IMR-90 (cell line): ENCODE data around the gene ZNF600. TPM values are rescaled to one million over a fixed set of nuclear protein-coding genes. Genes with fewer than 3 reads are reported as not detected.

ENCODE experiments used
- ATAC-seq: fragments of 200-7000 bp; cut with Tn5 transposase; 2 replicates; pipeline ENCODE4 v1.9.1; 2020; ENCODE audit warnings: low read depth, mild to moderate bottlenecking, moderate library complexity
- BruUV-seq: library from RNA; stranded (reverse); fragments of 400-500 nt; replicated peaks from 2 replicates; lab custom pipeline; 2021; lab: Mats Ljungman, UMichigan
- CTCF ChIA-PET: fragments of 300-600 bp; formaldehyde crosslinking; extraction: SDS; loops from one replicate; lab custom pipeline; 2021; ENCODE audit warnings: antibody characterized with exemption; lab: Yijun Ruan, JAX
- POLR2A ChIA-PET: fragments of 300-600 bp; sonication (Branson Sonifier 250); formaldehyde crosslinking; loops from one replicate; lab custom pipeline; 2022; ENCODE audit warnings: antibody characterized with exemption; ENCODE audit not compliant: unreplicated experiment; lab: Charles Lee
- DNase-seq: peaks from one replicate; pipeline ENCODE4 v3.0.0; 2013
- H2AFZ ChIP-seq: replicated peaks from 2 replicates; pipeline ENCODE3; 2013; ENCODE audit warnings: low read length, mild to moderate bottlenecking; ENCODE audit not compliant: poor library complexity
- H2AK5ac ChIP-seq: 2 replicates; pipeline ENCODE4 v1.6.1; 2013; ENCODE audit warnings: low read depth, low read length, inconsistent platforms
- H2AK9ac ChIP-seq: replicated peaks from 2 replicates; pipeline ENCODE3; 2013; ENCODE audit warnings: mild to moderate bottlenecking, low read depth, low read length, moderate library complexity; ENCODE audit not compliant: poor library complexity
- H2BK120ac ChIP-seq: 2 replicates; pipeline ENCODE4 v1.6.1; 2013; ENCODE audit warnings: low read depth, low read length, inconsistent platforms
- H2BK15ac ChIP-seq: 3 replicates; pipeline ENCODE4 v1.6.1; 2013; ENCODE audit warnings: low read depth, low read length, inconsistent platforms
- H2BK20ac ChIP-seq: 2 replicates; pipeline ENCODE4 v1.6.1; 2013; ENCODE audit warnings: low read depth, mild to moderate bottlenecking, inconsistent platforms, low read length, moderate library complexity
- H2BK5ac ChIP-seq: 2 replicates; pipeline ENCODE4 v1.6.1; 2013; ENCODE audit warnings: mild to moderate bottlenecking, low read depth, low read length, inconsistent platforms; ENCODE audit not compliant: poor library complexity, severe bottlenecking
- H3K14ac ChIP-seq: replicated peaks from 2 replicates; pipeline ENCODE4 v1.6.1; 2013; ENCODE audit warnings: low read depth, low read length, inconsistent platforms
- H3K18ac ChIP-seq: 2 replicates; pipeline ENCODE4 v1.6.1; 2013; ENCODE audit warnings: low read depth, low read length, control low read depth
- H3K23ac ChIP-seq: 2 replicates; pipeline ENCODE4 v1.6.1; 2013; ENCODE audit warnings: low read depth, low read length, inconsistent platforms
- H3K27ac ChIP-seq: 2 replicates; pipeline ENCODE4 v1.5.1; 2013; ENCODE audit warnings: mild to moderate bottlenecking, control low read depth, low read length; ENCODE audit not compliant: insufficient read depth
- H3K27me3 ChIP-seq: 2 replicates; pipeline ENCODE4 v1.6.1; 2013; ENCODE audit warnings: low read length; ENCODE audit not compliant: control insufficient read depth, insufficient read depth
- H3K36me3 ChIP-seq: 2 replicates; pipeline ENCODE4 v1.6.1; 2013; ENCODE audit warnings: low read length, mixed read lengths; ENCODE audit not compliant: control insufficient read depth, insufficient read depth
- H3K4ac ChIP-seq: 2 replicates; pipeline ENCODE4 v1.6.1; 2013; ENCODE audit warnings: low read depth, low read length, inconsistent platforms
- H3K4me1 ChIP-seq: 2 replicates; pipeline ENCODE4 v1.6.1; 2013; ENCODE audit warnings: low read length, mixed read lengths; ENCODE audit not compliant: control insufficient read depth, insufficient read depth
- H3K4me2 ChIP-seq: 2 replicates; pipeline ENCODE4 v1.6.1; 2013; ENCODE audit warnings: low read depth, mild to moderate bottlenecking, control low read depth, low read length, moderate library complexity
- H3K4me3 ChIP-seq: 2 replicates; pipeline ENCODE4 v1.5.1; 2013; ENCODE audit warnings: low read depth, mild to moderate bottlenecking, control low read depth, low read length, moderate library complexity; ENCODE audit not compliant: insufficient read depth
- H3K56ac ChIP-seq: 2 replicates; pipeline ENCODE4 v1.6.1; 2013; ENCODE audit warnings: low read length, inconsistent platforms; ENCODE audit not compliant: insufficient read depth; ENCODE audit errors: extremely low read depth
- H3K79me1 ChIP-seq, 2 experiments: 2 replicates each; pipeline ENCODE4 v1.6.1; 2013; ENCODE audit warnings: low read length in 2 of 2, inconsistent platforms in 1 of 2, low read depth in 1 of 2
- H3K9ac ChIP-seq: 2 replicates; pipeline ENCODE4 v1.6.1; 2013; ENCODE audit warnings: low read depth, low read length, control low read depth
- H3K9me1 ChIP-seq: 2 replicates; pipeline ENCODE4 v1.6.1; 2013; ENCODE audit warnings: low read length, inconsistent platforms; ENCODE audit not compliant: insufficient read depth
- H3K9me3 ChIP-seq: 2 replicates; pipeline ENCODE4 v1.6.1; 2013; ENCODE audit warnings: low read length; ENCODE audit not compliant: control insufficient read depth, insufficient read depth
- H4K20me1 ChIP-seq: 2 replicates; pipeline ENCODE4 v1.6.1; 2013; ENCODE audit warnings: low read length, inconsistent platforms; ENCODE audit not compliant: insufficient read depth
- H4K5ac ChIP-seq: 2 replicates; pipeline ENCODE4 v1.6.1; 2013; ENCODE audit warnings: mild to moderate bottlenecking, low read depth, low read length, control low read depth
- H4K8ac ChIP-seq, 2 experiments: 2 replicates each; pipeline ENCODE4 v1.6.1; 2013; ENCODE audit warnings: low read depth in 2 of 2, low read length in 2 of 2, control low read depth in 1 of 2, inconsistent platforms in 1 of 2
- H4K91ac ChIP-seq: 2 replicates; pipeline ENCODE4 v1.6.1; 2013; ENCODE audit warnings: low read depth, low read length, inconsistent platforms; ENCODE audit not compliant: insufficient read depth
- BHLHE40 ChIP-seq: fragments of 150-350 bp; IDR thresholded peaks from 2 replicates; pipeline ENCODE4 v1.6.1; 2016; ENCODE audit warnings: mild to moderate bottlenecking, low read depth, low read length
- CEBPB ChIP-seq: IDR thresholded peaks from 2 replicates; pipeline ENCODE4 v1.6.1; 2012; ENCODE audit warnings: low read depth, low read length, improper control_type of control experiment
- CHD1 ChIP-seq: IDR thresholded peaks from 2 replicates; pipeline ENCODE4 v1.6.1; 2012; ENCODE audit warnings: low read depth, low read length, improper control_type of control experiment
- FOS ChIP-seq: fragments of 150-350 bp; IDR thresholded peaks from 2 replicates; pipeline ENCODE4 v1.6.1; 2016; ENCODE audit warnings: low read depth, low read length
- MAFK ChIP-seq: IDR thresholded peaks from 2 replicates; pipeline ENCODE4 v1.6.1; 2012; ENCODE audit warnings: low read depth, low read length, improper control_type of control experiment
- MAZ ChIP-seq: IDR thresholded peaks from 2 replicates; pipeline ENCODE4 v1.6.1; 2012; ENCODE audit warnings: low read depth, mild to moderate bottlenecking, low read length, improper control_type of control experiment, moderate library complexity, borderline replicate concordance
- NFE2L2 ChIP-seq: fragments of 150-350 bp; IDR thresholded peaks from 2 replicates; pipeline ENCODE4 v1.6.1; 2016; ENCODE audit warnings: low read depth, mild to moderate bottlenecking, low read length
- POLR2A ChIP-seq: IDR thresholded peaks from 2 replicates; pipeline ENCODE4 v1.6.1; 2012; ENCODE audit warnings: mild to moderate bottlenecking, low read depth, low read length
- RAD21 ChIP-seq: IDR thresholded peaks from 2 replicates; pipeline ENCODE4 v1.6.1; 2012; ENCODE audit warnings: low read length, improper control_type of control experiment
- RCOR1 ChIP-seq: IDR thresholded peaks from 2 replicates; pipeline ENCODE4 v1.6.1; 2012; ENCODE audit warnings: mild to moderate bottlenecking, low read length, improper control_type of control experiment; ENCODE audit not compliant: insufficient replicate concordance
- RFX5 ChIP-seq: IDR thresholded peaks from 2 replicates; pipeline ENCODE4 v1.8.0; 2012; ENCODE audit warnings: low read depth, mild to moderate bottlenecking, low read length, moderate library complexity
- SMC3 ChIP-seq: fragments of 150-350 bp; IDR thresholded peaks from 2 replicates; pipeline ENCODE4 v1.6.1; 2016; ENCODE audit warnings: low read depth, mild to moderate bottlenecking, antibody characterized with exemption, low read length, moderate library complexity
- WGBS, 2 experiments: methylation state at CpG; one replicate each; pipeline versions ENCODE4 v1.1.5 to v1.1.7; 2013; ENCODE audit warnings: missing lambda C conversion rate in 2 of 2; ENCODE audit not compliant: insufficient read length in 1 of 2; ENCODE audit errors: extremely low coverage in 2 of 2; 5-methylcytosine and 5-hydroxymethylcytosine counted together
- dilution Hi-C: fragments of 300-500 bp; cut with HindIII; formaldehyde crosslinking; loops from one replicate; pipeline ENCODE4 v1.14.3; 2018; ENCODE audit warnings: low sequenced_read_pairs; ENCODE audit not compliant: unreplicated experiment
- in situ Hi-C: fragments of 300-500 bp; cut with MboI; formaldehyde crosslinking; loops from 3 replicates; pipeline ENCODE4 v1.14.3; 2019; ENCODE audit warnings: low sequenced_read_pairs, inconsistent platforms, mixed read lengths
- intact Hi-C: fragments of 100-400 bp; cut with micrococcal nuclease; formaldehyde crosslinking; loops from 2 replicates; pipeline ENCODE4 v1.10.0; 2022
- polyA plus RNA-seq, 3 experiments: library from polyadenylated mRNA; depleted of rRNA; stranded (reverse); fragments of >200 nt; gene quantifications; 2 replicates each; pipeline ENCODE4 v1.2.3, GENCODE V29; 2012; ENCODE audit warnings: low replicate concordance in 1 of 3
- total RNA-seq: library from RNA; depleted of rRNA; stranded (reverse); fragments of >200 nt; gene quantifications from 2 replicates; pipeline ENCODE4 v1.2.3, GENCODE V29; 2012
- TF ChIP-seq, protein P1 (sequence below): conservative IDR thresholded peaks from 2 replicates; pipeline ENCODE4 v1.5.1; 2012; ENCODE audit warnings: mild to moderate bottlenecking, low read depth, low read length, improper control_type of control experiment
- TF ChIP-seq, protein P2 (sequence below): fragments of 150-350 bp; IDR thresholded peaks from 2 replicates; pipeline ENCODE4 v1.6.1; 2017; ENCODE audit warnings: mild to moderate bottlenecking, antibody characterized with exemption, low read length, low read depth
- TF ChIP-seq, protein P3 (sequence below): fragments of 150-350 bp; IDR thresholded peaks from 2 replicates; pipeline ENCODE4 v1.6.1; 2016; ENCODE audit warnings: low read depth, mild to moderate bottlenecking, low read length, moderate library complexity, borderline replicate concordance

Gene ZNF600
- total and polyA plus RNA-seq, 2 of the 4 experiments (the other 2 are of a cell fraction) = 4.0 to 4.1 TPM

DNA sequence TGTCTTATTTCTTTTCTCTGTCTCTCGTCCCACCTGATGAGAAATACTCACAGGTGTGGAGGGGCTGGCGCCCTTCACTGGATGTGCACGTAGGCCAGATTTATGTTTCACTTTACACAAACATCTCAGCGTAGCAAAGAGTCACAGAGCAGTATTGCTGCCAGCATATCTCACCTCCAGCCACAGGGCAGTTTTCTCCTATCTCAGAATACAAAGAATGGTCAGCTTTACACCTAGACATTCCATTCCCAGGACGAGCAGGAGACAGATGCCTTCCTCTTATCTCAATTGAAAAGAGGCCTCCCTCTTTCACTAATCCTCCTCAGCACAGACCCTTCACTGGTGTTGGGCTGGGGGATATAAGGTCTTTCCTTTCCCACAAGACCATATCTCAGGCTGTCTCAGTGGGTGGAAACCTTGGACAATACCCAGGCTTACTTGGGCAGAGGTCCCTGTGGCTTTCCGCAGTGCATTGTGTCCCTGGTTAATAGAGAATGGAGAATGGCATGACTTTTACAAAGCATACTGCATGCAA lies 44.6 kb downstream of the ZNF600 start:
- no peaks in the 10 kb centered on the region for H3K79me1 ChIP-seq
- no peak overlapping the region for H4K8ac ChIP-seq
- DNase-seq = no peak
- H4K91ac ChIP-seq = no peak overlapping the region
- H3K9me3 ChIP-seq = no peaks in the 10 kb centered on the region; the same call in 1 of the 2 replicates
- dilution Hi-C loops (no loop called here), intact Hi-C loops (loop anchor here (10.0 kb wide), 1 partner anchor 207 kb away; no protein-coding TSS in a partner anchor), in situ Hi-C loops (no loop called here)
- TF ChIP-seq CHD1 = no peak
- no peak for TF ChIP-seq RAD21
- no peak for TF ChIP-seq POLR2A
- TF ChIP-seq NFE2L2 = no peak
- TF ChIP-seq, protein P1, sequence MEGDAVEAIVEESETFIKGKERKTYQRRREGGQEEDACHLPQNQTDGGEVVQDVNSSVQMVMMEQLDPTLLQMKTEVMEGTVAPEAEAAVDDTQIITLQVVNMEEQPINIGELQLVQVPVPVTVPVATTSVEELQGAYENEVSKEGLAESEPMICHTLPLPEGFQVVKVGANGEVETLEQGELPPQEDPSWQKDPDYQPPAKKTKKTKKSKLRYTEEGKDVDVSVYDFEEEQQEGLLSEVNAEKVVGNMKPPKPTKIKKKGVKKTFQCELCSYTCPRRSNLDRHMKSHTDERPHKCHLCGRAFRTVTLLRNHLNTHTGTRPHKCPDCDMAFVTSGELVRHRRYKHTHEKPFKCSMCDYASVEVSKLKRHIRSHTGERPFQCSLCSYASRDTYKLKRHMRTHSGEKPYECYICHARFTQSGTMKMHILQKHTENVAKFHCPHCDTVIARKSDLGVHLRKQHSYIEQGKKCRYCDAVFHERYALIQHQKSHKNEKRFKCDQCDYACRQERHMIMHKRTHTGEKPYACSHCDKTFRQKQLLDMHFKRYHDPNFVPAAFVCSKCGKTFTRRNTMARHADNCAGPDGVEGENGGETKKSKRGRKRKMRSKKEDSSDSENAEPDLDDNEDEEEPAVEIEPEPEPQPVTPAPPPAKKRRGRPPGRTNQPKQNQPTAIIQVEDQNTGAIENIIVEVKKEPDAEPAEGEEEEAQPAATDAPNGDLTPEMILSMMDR = no peak
- TF ChIP-seq RFX5 = no peak
- TF ChIP-seq RCOR1 = no peak
- no peak for TF ChIP-seq MAZ
- TF ChIP-seq CEBPB = no peak
- no peak for TF ChIP-seq MAFK
- TF ChIP-seq SMC3 = no peak
- TF ChIP-seq FOS = no peak
- TF ChIP-seq BHLHE40 = no peak
- TF ChIP-seq, protein P2, sequence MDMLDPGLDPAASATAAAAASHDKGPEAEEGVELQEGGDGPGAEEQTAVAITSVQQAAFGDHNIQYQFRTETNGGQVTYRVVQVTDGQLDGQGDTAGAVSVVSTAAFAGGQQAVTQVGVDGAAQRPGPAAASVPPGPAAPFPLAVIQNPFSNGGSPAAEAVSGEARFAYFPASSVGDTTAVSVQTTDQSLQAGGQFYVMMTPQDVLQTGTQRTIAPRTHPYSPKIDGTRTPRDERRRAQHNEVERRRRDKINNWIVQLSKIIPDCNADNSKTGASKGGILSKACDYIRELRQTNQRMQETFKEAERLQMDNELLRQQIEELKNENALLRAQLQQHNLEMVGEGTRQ = no peak
- TF ChIP-seq, protein P3, sequence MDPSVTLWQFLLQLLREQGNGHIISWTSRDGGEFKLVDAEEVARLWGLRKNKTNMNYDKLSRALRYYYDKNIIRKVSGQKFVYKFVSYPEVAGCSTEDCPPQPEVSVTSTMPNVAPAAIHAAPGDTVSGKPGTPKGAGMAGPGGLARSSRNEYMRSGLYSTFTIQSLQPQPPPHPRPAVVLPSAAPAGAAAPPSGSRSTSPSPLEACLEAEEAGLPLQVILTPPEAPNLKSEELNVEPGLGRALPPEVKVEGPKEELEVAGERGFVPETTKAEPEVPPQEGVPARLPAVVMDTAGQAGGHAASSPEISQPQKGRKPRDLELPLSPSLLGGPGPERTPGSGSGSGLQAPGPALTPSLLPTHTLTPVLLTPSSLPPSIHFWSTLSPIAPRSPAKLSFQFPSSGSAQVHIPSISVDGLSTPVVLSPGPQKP = no peak
- no peak overlapping the region for H3K18ac ChIP-seq
- ChIA-PET CTCF (no interaction called here), POLR2A (no interaction called here)
- H3K9me1 ChIP-seq = no peaks in the 10 kb centered on the region
- no peak overlapping the region for H3K4me3 ChIP-seq
- H2AK5ac ChIP-seq = no peak overlapping the region
- H2BK5ac ChIP-seq = no peak overlapping the region
- H2AFZ ChIP-seq = no peak overlapping the region
- BruUV-seq = no TSS peak
- H3K23ac ChIP-seq = no peak overlapping the region
- H3K56ac ChIP-seq = no peak overlapping the region
- H3K27me3 ChIP-seq = no peaks in the 10 kb centered on the region
- no peak overlapping the region for H2BK15ac ChIP-seq
- no peak for ATAC-seq
- H3K4ac ChIP-seq = no peak overlapping the region
- no peak overlapping the region for H3K4me2 ChIP-seq
- no peaks in the 10 kb centered on the region for H3K36me3 ChIP-seq
- H4K20me1 ChIP-seq = no peaks in the 10 kb centered on the region
- H2AK9ac ChIP-seq = no peak overlapping the region
- no peak overlapping the region for H2BK120ac ChIP-seq
- H3K9ac ChIP-seq = no peak overlapping the region
- no peaks in the 10 kb centered on the region for H3K4me1 ChIP-seq
- no peak overlapping the region for H3K27ac ChIP-seq
- no CpG with 5 or more reads among the region's 6 CpGs for WGBS, 2 experiments
- no peak overlapping the region for H4K5ac ChIP-seq
- no peak overlapping the region for H2BK20ac ChIP-seq
- no peak overlapping the region for H3K14ac ChIP-seq
